ENCODE results near the gene MUC6. TPM values are rescaled to one million over a fixed set of nuclear protein-coding genes. Genes with fewer than 3 reads are reported as not detected.
"Not testable (repeated sequence)": the region's sequence is repeated elsewhere in the genome, so short reads cannot be mapped to it uniquely, and the experiment has no call there.

The MUC6 gene
- total and polyA plus RNA-seq, 8 donors, result 25.5 to 239 (median 94.3) TPM

GRCh38 chr11:977830-978720, 58.4 kb downstream of the MUC6 start:
- 93% methylated on average over 27 to 28 of the region's 28 CpGs for WGBS, 2 donors
- Histone ChIP-seq H3K4me3 (no peak overlapping the region), H3K4me1 (no peaks in the 10 kb centered on the region), H3K27me3 (no peaks in the 10 kb centered on the region), H3K36me3 (peaks cover 0 to 30% (median 15%) of the 10 kb centered on the region in 3 donors), H3K27ac (no peak overlapping the region), H3K9me3 (no peaks in the 10 kb centered on the region)
- DNase-seq, result no peak
- TF ChIP-seq CTCF (IDR thresholded peaks at IDR 0.05), result no peak
- no peak for ATAC-seq
- intact Hi-C loops (cut with DNase I), result no loop called here
- no peak for FAIRE-seq

GRCh38 chr11:976431-977160, 59.9 kb downstream of the MUC6 start:
- Histone ChIP-seq H3K27me3 (no peaks in the 10 kb centered on the region), H3K27ac (no peak overlapping the region), H3K4me1 (no peaks in the 10 kb centered on the region), H3K9me3 (no peaks in the 10 kb centered on the region), H3K36me3 (peaks cover 2 to 40% (median 26%) of the 10 kb centered on the region in 3 donors), H3K4me3 (no peak overlapping the region)
- TF ChIP-seq CTCF (IDR thresholded peaks at IDR 0.05), result no peak
- intact Hi-C loops (cut with DNase I), result no loop called here
- WGBS, 2 donors, result 75 to 76% methylated on average over 26 of the region's 26 CpGs
- DNase-seq (peak in 1 of 6 donors; percentile 68), FAIRE-seq (no peak), ATAC-seq (peak; percentile 54 to 76 (median 66))

- H3K27me3 ChIP-seq, result no peaks in the 10 kb centered on the region
- no peak overlapping the region for H3K4me3 ChIP-seq
- H3K27ac ChIP-seq, result no peak overlapping the region
- H3K36me3 ChIP-seq, result peaks cover 2 to 33% (median 26%) of the 10 kb centered on the region in 3 donors
- FAIRE-seq, result no peak
- H3K9me3 ChIP-seq, result no peaks in the 10 kb centered on the region
- no peak for TF ChIP-seq CTCF (IDR thresholded peaks at IDR 0.05)
- 86 to 90% methylated on average over 15 of the region's 15 CpGs for WGBS, 2 donors
- no peaks in the 10 kb centered on the region for H3K4me1 ChIP-seq
- peak in 2 of 4 donors; percentile 26 to 32 for ATAC-seq
- intact Hi-C loops (cut with DNase I), result no loop called here
- no peak for DNase-seq
Measured at GRCh38 chr11:975827-976226, 60.7 kb downstream of the MUC6 start.

- H3K9me3 ChIP-seq; ATAC-seq; FAIRE-seq; H3K27ac ChIP-seq; H3K4me3 ChIP-seq; H3K27me3 ChIP-seq; intact Hi-C loops (cut with DNase I); H3K4me1 ChIP-seq: not testable (repeated sequence)
- H3K36me3 ChIP-seq, result peaks cover 2 to 33% (median 26%) of the 10 kb centered on the region in 3 donors
- 87 to 95% methylated on average over 41 of the region's 41 CpGs for WGBS, 2 donors
- DNase-seq, result peak in 1 of 6 donors; percentile 76
Measured at GRCh38 chr11:975376-975775, 61.1 kb downstream of the MUC6 start.

GRCh38 chr11:973237-973636, 63.3 kb downstream of the MUC6 start:
- peak in 1 of 6 donors; percentile 4 for DNase-seq
- Histone ChIP-seq H3K9me3 (no peaks in the 10 kb centered on the region), H3K4me1 (no peaks in the 10 kb centered on the region), H3K4me3 (no peak overlapping the region), H3K36me3 (peaks cover 2 to 39% (median 26%) of the 10 kb centered on the region in 3 donors), H3K27me3 (no peaks in the 10 kb centered on the region), H3K27ac (no peak overlapping the region)
- intact Hi-C loops (cut with DNase I), result no loop called here
- 88 to 91% methylated on average over 11 of the region's 11 CpGs for WGBS, 2 donors
- no peak for TF ChIP-seq CTCF (IDR thresholded peaks at IDR 0.05)
- ATAC-seq, result no peak
- no peak for FAIRE-seq
